H1 (cell line): ENCODE measurements around the gene RAB38.

Experiments
- CHD2 ChIP-seq: IDR thresholded peaks from 2 replicates; pipeline ENCODE4 v1.6.1; 2012; ENCODE audit warnings: low read length, improper control_type of control experiment
- CTCF ChIP-seq, 3 experiments: IDR thresholded peaks; 1 replicate in 2 of 3; 2 replicates in 1 of 3; pipeline versions ENCODE4 v1.5.1 to v1.6.1; 2011; ENCODE audit warnings: low read length in 3 of 3, mild to moderate bottlenecking in 3 of 3, inconsistent platforms in 2 of 3, low read depth in 1 of 3, moderate library complexity in 1 of 3; ENCODE audit not compliant: insufficient read depth in 1 of 3; ENCODE audit errors: control extremely low read depth in 1 of 3
- EP300 ChIP-seq, 2 experiments: IDR thresholded peaks; 1 replicate in 1 of 2; 2 replicates in 1 of 2; pipeline ENCODE4 v1.6.1; 2011 to 2012; ENCODE audit warnings: low read depth in 2 of 2, low read length in 2 of 2, mild to moderate bottlenecking in 2 of 2, borderline replicate concordance in 1 of 2, inconsistent platforms in 1 of 2, moderate library complexity in 1 of 2
- FOSL1 ChIP-seq: IDR thresholded peaks from 2 replicates; pipeline ENCODE4 v1.6.1; 2011; ENCODE audit warnings: mild to moderate bottlenecking, low read depth, low read length, moderate library complexity; ENCODE audit not compliant: insufficient read depth
- GABPA ChIP-seq: IDR thresholded peaks from 2 replicates; pipeline ENCODE4 v1.6.1; 2011; ENCODE audit warnings: mild to moderate bottlenecking, low read length, moderate library complexity, borderline replicate concordance; ENCODE audit not compliant: insufficient read depth
- JUN ChIP-seq: IDR thresholded peaks from 2 replicates; pipeline ENCODE4 v1.6.1; 2011; ENCODE audit warnings: low read depth, mild to moderate bottlenecking, improper control_type of control experiment, low read length
- NRF1 ChIP-seq: IDR thresholded peaks from 2 replicates; pipeline ENCODE4 v1.6.1; 2011; ENCODE audit warnings: mild to moderate bottlenecking, low read depth, low read length, improper control_type of control experiment
- POLR2A ChIP-seq, 2 experiments: IDR thresholded peaks; 1 replicate in 1 of 2; 2 replicates in 1 of 2; pipeline ENCODE4 v1.6.1; 2011; ENCODE audit warnings: low read depth in 2 of 2, low read length in 2 of 2, mild to moderate bottlenecking in 2 of 2; ENCODE audit errors: control extremely low read depth in 1 of 2
- SIN3A ChIP-seq, 2 experiments: IDR thresholded peaks in 1 of 2; conservative IDR thresholded peaks in 1 of 2; 2 replicates each; pipeline ENCODE4 v1.6.1; 2011 to 2012; ENCODE audit warnings: low read length in 2 of 2, improper control_type of control experiment in 1 of 2, low read depth in 1 of 2, mild to moderate bottlenecking in 1 of 2
- SP1 ChIP-seq: IDR thresholded peaks from 2 replicates; pipeline ENCODE4 v1.6.1; 2011; ENCODE audit warnings: low read depth, low read length
- TBP ChIP-seq: IDR thresholded peaks from 2 replicates; pipeline ENCODE4 v1.6.1; 2011; ENCODE audit warnings: low read depth, low read length, improper control_type of control experiment
- TCF12 ChIP-seq: IDR thresholded peaks from 2 replicates; pipeline ENCODE4 v1.6.1; 2011; ENCODE audit warnings: low read depth, mild to moderate bottlenecking, low read length
- ZNF274 ChIP-seq: IDR thresholded peaks from 2 replicates; pipeline ENCODE4 v1.7.0; 2012; ENCODE audit warnings: low read length, borderline replicate concordance; ENCODE audit errors: extremely low read depth

GRCh38 chr11:88157370-88157769 lies 17.9 kb downstream of the RAB38 start:
- TF ChIP-seq CTCF (IDR thresholded peaks at IDR 0.05; ENCODE audit: control extremely low read depth in 1 of 3, insufficient read depth in 1 of 3, low read depth in 1 of 3, low read length in 3 of 3) (no peak), SIN3A (conservative IDR thresholded peaks at IDR 0.05 in 1 of 2, IDR thresholded peaks at IDR 0.05 in 1 of 2; ENCODE audit: low read depth in 1 of 2, low read length in 2 of 2) (no peak), TBP (no peak), EP300 (IDR thresholded peaks at IDR 0.05; ENCODE audit: borderline replicate concordance in 1 of 2, low read depth in 2 of 2, low read length in 2 of 2) (no peak), NRF1 (no peak), CHD2 (no peak), POLR2A (IDR thresholded peaks at IDR 0.05; ENCODE audit: control extremely low read depth in 1 of 2, low read depth in 2 of 2, low read length in 2 of 2) (no peak), TCF12 (no peak), SP1 (no peak), ZNF274 (no peak), JUN (no peak), FOSL1 (no peak), GABPA (no peak)
